Placental epithelial cell (primary cell): ENCODE results near the gene YOD1. TPM values are rescaled to one million over a fixed set of nuclear protein-coding genes. Genes with fewer than 3 reads are reported as not detected.

Experiments
- total RNA-seq: library from RNA; depleted of rRNA; stranded (reverse); fragments of >200 nt; gene quantifications from 2 replicates; pipeline ENCODE4 v1.2.3, GENCODE V29; 2012

Gene YOD1
- 13.3 and 36.5 TPM in 2 replicates for total RNA-seq

DNA sequence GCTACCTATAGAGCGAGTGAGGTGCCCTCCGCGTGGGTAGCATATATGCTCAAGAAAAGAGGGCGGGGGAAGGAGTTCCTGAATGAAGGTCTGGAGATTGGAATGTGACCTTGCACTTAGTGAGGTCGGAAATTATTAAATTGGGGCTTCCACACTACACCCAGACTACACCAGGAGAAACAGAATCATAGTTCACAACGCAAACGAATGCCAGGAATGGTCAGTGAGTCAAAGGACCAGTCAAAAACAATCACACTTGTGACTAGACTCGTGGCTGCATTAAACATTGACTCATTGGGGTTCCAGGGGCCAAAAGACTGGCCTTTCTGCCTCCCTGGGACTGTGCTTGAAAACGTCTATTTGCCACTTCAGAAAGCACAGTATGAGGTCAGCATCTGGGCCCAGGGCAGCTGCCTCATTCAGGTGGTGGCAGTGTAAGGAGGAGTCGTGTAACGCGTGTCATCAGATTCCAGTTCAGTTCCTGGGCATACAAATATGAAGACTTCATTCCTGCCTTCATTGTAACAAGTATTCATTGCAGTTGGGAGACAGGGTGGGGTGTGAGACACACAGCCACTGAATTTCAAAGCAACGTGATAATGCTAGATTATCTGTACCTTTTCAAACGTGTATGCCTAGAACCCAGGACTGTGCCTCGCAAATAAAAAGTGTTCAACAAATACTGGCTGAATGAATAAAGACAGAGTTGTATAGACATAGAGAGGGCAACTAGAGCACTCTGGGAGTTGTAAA lies at the start of gene YOD1:
Gene YOD1 (minus strand): TSS at position 18 of the 753 bp plus-strand sequence. CDS start 178 bp downstream, outside the sequence.

GRCh38 chr1:207088701-207089626 lies 38.0 kb upstream of the YOD1 start, which contains the start of gene C4BPB:
Gene C4BPB (plus strand): TSS chr1:207088860. CDS start chr1:207089532, 672 bp downstream.

DNA sequence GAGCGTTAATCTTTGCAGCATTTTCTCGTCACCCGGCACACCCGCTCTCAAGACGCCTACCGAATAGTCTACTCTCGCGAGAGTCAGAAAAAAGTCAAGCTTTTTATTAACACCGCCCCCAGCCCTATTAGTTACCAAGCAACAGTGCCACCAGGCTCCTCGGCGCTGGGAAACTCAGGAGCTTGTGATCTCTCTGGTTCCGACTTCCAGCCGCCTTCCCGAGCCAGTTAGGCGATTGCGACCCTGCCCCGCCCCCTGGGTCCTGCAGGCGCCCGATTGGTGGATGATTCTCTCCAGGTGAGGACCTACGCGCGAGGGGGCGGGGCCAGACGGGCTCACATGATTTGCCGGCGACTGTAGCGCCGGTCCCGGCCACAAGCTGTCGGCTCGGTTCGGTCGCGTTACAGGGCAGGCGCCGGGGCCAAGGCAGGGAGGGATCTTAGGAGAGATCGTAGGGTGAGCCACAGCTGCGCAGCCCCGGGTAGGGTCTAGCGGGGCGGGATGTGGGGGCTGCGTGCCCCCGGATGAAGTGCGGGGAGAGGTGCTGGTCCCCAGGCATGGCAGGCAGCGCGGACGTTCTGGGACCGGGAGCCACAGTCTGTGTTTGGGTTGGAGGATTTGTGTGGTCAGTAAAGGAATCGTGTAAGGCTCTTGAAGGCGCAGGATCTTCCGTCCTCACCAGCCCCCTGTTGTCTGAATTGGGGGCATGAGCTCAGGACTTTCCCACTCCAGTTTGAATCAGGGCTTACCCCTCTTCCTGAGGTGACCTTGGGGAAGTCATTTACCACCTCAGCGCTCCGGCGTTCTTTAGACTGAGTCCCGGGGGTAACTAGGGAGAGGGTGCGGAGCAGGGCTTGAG lies 2.1 kb upstream of the YOD1 start, which contains the start of gene PFKFB2:
Gene PFKFB2 (plus strand): TSS at position 365 of the 859 bp plus-strand sequence. CDS start 1,443 bp downstream, outside the sequence.

GRCh38 chr1:207032528-207033017 lies 18.4 kb downstream of the YOD1 start, which contains the start of gene C1orf116:
Gene C1orf116 (minus strand): TSS chr1:207032756. CDS start chr1:207027598, 5,158 bp downstream.

Other genes starting within 250 kb of the YOD1 start
- not detected in 2 replicates for gene IL20, start 185.6 kb downstream of the YOD1 start, total RNA-seq
- gene IL24, start 153.8 kb downstream of the YOD1 start, total RNA-seq = 0.22 TPM in 1 of 2 replicates, not detected in the other
- 0.22 TPM in 1 of 2 replicates, not detected in the other for gene FCMR, start 129.3 kb downstream of the YOD1 start, total RNA-seq
- not detected in 2 replicates for gene PIGR, start 104.7 kb downstream of the YOD1 start, total RNA-seq
- not detected in 2 replicates for gene FCAMR, start 80.7 kb downstream of the YOD1 start, total RNA-seq
- gene C1orf116, start 18.5 kb downstream of the YOD1 start, total RNA-seq = 6.3 and 10.6 TPM in 2 replicates
- 4.3 and 12.3 TPM in 2 replicates for gene PFKFB2, start 2.1 kb upstream of the YOD1 start, total RNA-seq
- gene C4BPB, start 37.7 kb upstream of the YOD1 start, total RNA-seq = 0.79 and 40.1 TPM in 2 replicates
- 0.11 TPM in 1 of 2 replicates, not detected in the other for gene C4BPA, start 53.0 kb upstream of the YOD1 start, total RNA-seq